Muscle of leg (tissue), 16 donors: Measurements from ENCODE around the gene MGP. TPM values are rescaled to one million over a fixed set of nuclear protein-coding genes. Genes with fewer than 3 reads are reported as not detected.

Source experiments
- DNase-seq: peaks from one replicate; pipeline ENCODE4 v3.0.0; 2013
- H3K27ac ChIP-seq: one replicate; pipeline ENCODE4 v1.5.1; 2013; ENCODE audit warnings: mild to moderate bottlenecking, low read length, control low read depth
- H3K27me3 ChIP-seq: one replicate; pipeline ENCODE4 v1.6.1; 2013; ENCODE audit warnings: low read length; ENCODE audit not compliant: control insufficient read depth, insufficient read depth
- H3K36me3 ChIP-seq: one replicate; pipeline ENCODE4 v1.6.1; 2013; ENCODE audit warnings: low read length; ENCODE audit not compliant: control insufficient read depth, insufficient read depth
- H3K4me1 ChIP-seq: one replicate; pipeline ENCODE4 v1.6.1; 2013; ENCODE audit warnings: low read length; ENCODE audit not compliant: control insufficient read depth, insufficient read depth
- H3K4me3 ChIP-seq: one replicate; pipeline ENCODE4 v1.5.1; 2013; ENCODE audit warnings: low read length, control low read depth
- H3K9me3 ChIP-seq: replicated peaks from 2 replicates; pipeline ENCODE4 v1.6.1; 2013; ENCODE audit warnings: low read depth, low read length; ENCODE audit not compliant: control insufficient read depth
- WGBS: methylation state at CpG from one replicate; pipeline ENCODE4 v1.1.5; 2013; ENCODE audit warnings: missing lambda C conversion rate; ENCODE audit not compliant: insufficient coverage; 5-methylcytosine and 5-hydroxymethylcytosine counted together
- long read RNA-seq, 11 donors: transcript quantifications; one replicate each; lab custom pipeline, GENCODE V29; 2026
- polyA plus RNA-seq, 8 donors: library from polyadenylated mRNA; unstranded; fragments of 120-200 nt; gene quantifications; one replicate each; pipeline versions ENCODE4 v1.2.1 to v1.2.3, GENCODE V29; 2013; ENCODE audit warnings: inconsistent platforms in 1 of 8, low replicate concordance in 1 of 8; ENCODE audit not compliant: insufficient read length in 8 of 8, insufficient read depth in 1 of 8
- total RNA-seq: library from RNA; stranded (reverse); fragments of 120-200 nt; gene quantifications from one replicate; pipeline ENCODE4 v1.2.4, GENCODE V29; 2013

MGP gene
- total RNA-seq (500 TPM), polyA plus RNA-seq (100 to 1,000 TPM; 148 to 388 (median 243) TPM)
- long read RNA-seq, donor 1, transcript MGP-203 (4 exons, 1,405 nt): major isoform, 54 of 59 reads
- long read RNA-seq, donor 1, partial matches to known transcripts: 0 of 59 reads
- long read RNA-seq, donor 1, other reads (novel, unspliced or antisense): 5 of 59 reads
- long read RNA-seq, donor 2, transcript MGP-203 (4 exons, 1,405 nt): major isoform, 7 of 7 reads
- long read RNA-seq, donor 2, partial matches to known transcripts: 0 of 7 reads
- long read RNA-seq, donor 2, other reads (novel, unspliced or antisense): 0 of 7 reads
- long read RNA-seq, donor 3, transcript MGP-203 (4 exons, 1,405 nt): major isoform, 63 of 63 reads
- long read RNA-seq, donor 3, partial matches to known transcripts: 0 of 63 reads
- long read RNA-seq, donor 3, other reads (novel, unspliced or antisense): 0 of 63 reads
- long read RNA-seq, donor 4, transcript MGP-203 (4 exons, 1,405 nt): major isoform, 140 of 148 reads
- long read RNA-seq, donor 4, partial matches to known transcripts: 0 of 148 reads
- long read RNA-seq, donor 4, other reads (novel, unspliced or antisense): 8 of 148 reads
- long read RNA-seq, donor 5, transcript MGP-203 (4 exons, 1,405 nt): major isoform, 364 of 415 reads
- long read RNA-seq, donor 5, partial matches to known transcripts: 41 of 415 reads
- long read RNA-seq, donor 5, other reads (novel, unspliced or antisense): 10 of 415 reads
- long read RNA-seq, donor 6, transcript MGP-203 (4 exons, 1,405 nt): major isoform, 195 of 205 reads
- long read RNA-seq, donor 6, partial matches to known transcripts: 0 of 205 reads
- long read RNA-seq, donor 6, other reads (novel, unspliced or antisense): 9 of 205 reads
- long read RNA-seq, donor 7, transcript MGP-203 (4 exons, 1,405 nt): major isoform, 337 of 368 reads
- long read RNA-seq, donor 7, partial matches to known transcripts: 0 of 368 reads
- long read RNA-seq, donor 7, other reads (novel, unspliced or antisense): 30 of 368 reads
- long read RNA-seq, donor 8, transcript MGP-203 (4 exons, 1,405 nt): major isoform, 166 of 179 reads
- long read RNA-seq, donor 8, partial matches to known transcripts: 7 of 179 reads
- long read RNA-seq, donor 8, other reads (novel, unspliced or antisense): 6 of 179 reads
- long read RNA-seq, donor 9, transcript MGP-203 (4 exons, 1,405 nt): major isoform, 167 of 186 reads
- long read RNA-seq, donor 9, partial matches to known transcripts: 0 of 186 reads
- long read RNA-seq, donor 9, other reads (novel, unspliced or antisense): 19 of 186 reads
- long read RNA-seq, donor 10, transcript MGP-203 (4 exons, 1,405 nt): major isoform, 216 of 232 reads
- long read RNA-seq, donor 10, partial matches to known transcripts: 0 of 232 reads
- long read RNA-seq, donor 10, other reads (novel, unspliced or antisense): 13 of 232 reads
- long read RNA-seq, donor 11, transcript MGP-203 (4 exons, 1,405 nt): major isoform, 248 of 283 reads
- long read RNA-seq, donor 11, partial matches to known transcripts: 16 of 283 reads
- long read RNA-seq, donor 11, other reads (novel, unspliced or antisense): 17 of 283 reads

DNA sequence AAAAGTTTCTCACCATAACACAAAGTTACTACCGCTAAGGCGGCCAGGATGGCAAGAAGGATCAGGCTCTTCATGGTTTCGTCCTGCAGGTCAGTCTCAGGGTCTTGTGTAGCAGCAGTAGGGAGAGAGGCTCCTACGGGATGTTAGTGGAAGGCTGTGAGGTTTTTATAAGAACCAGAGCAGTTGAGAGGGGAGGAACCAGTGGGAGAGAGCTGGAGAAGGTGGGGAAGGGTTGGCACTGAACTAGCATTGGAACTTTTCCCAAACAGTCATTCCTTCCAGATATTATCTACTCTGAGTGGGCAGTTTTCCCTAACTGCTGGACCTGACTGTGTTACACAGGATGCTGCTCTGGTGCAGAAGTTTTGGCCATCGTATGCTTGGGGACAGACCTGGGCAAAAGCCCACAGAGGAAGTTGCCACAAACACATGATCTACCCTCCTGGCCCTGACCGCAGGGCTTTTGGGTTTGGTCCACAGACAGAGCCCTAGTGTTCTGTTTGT is at the start of gene MGP:
MGP (minus strand) TSS at position 137 of the 504 bp plus-strand sequence; CDS start at position 74, 63 bp downstream.
- Histone ChIP-seq H3K27ac (peak within 1 kb of the TSS; percentile 91), H3K36me3 (no peaks in the 10 kb centered on the region), H3K4me3 (peak within 1 kb of the TSS; percentile 37), H3K4me1 (peaks cover 15% of the 10 kb centered on the region), H3K27me3 (no peaks in the 10 kb centered on the region), H3K9me3 (no peaks in the 10 kb centered on the region)
- DNase-seq: peak; percentile 95
- WGBS: 29% methylated on average over 3 of the region's 6 CpGs

GRCh38 chr12:14935031-14935430 is 49.4 kb upstream of the MGP start:
- no peaks in the 10 kb centered on the region for H3K36me3 ChIP-seq
- H3K4me3 ChIP-seq: no peak overlapping the region
- no peak for DNase-seq
- H3K27ac ChIP-seq: no peak overlapping the region
- no peaks in the 10 kb centered on the region for H3K27me3 ChIP-seq
- no peaks in the 10 kb centered on the region for H3K4me1 ChIP-seq
- whole genome bisulfite sequencing: 40% methylated on average over 1 of the region's 4 CpGs
- no peaks in the 10 kb centered on the region for H3K9me3 ChIP-seq

DNA sequence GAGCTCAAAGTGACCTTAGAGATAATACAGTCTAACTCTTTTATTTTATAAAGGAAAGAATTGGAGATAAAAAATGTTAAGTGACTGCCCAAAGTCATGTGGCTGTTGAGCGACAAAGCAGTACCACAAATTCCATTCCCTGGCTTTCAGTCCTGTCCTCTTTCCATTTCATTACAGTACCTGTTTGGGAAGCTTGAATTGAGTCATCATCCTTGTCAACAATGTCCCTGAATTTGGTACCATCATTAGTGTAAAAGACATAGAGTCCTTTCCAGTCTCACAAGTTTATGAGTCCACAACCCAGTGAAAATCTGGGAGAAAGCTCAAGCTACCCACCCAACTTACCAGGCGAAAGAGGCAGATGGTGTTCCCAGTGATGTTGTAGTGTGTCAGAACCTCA is 48.9 kb upstream of the MGP start:
- 100% methylated on average over 1 of the region's 2 CpGs for WGBS
- Histone ChIP-seq H3K27me3 (no peaks in the 10 kb centered on the region), H3K4me1 (no peaks in the 10 kb centered on the region), H3K9me3 (no peaks in the 10 kb centered on the region), H3K36me3 (no peaks in the 10 kb centered on the region), H3K4me3 (no peak overlapping the region), H3K27ac (no peak overlapping the region)
- no peak for DNase-seq

DNA sequence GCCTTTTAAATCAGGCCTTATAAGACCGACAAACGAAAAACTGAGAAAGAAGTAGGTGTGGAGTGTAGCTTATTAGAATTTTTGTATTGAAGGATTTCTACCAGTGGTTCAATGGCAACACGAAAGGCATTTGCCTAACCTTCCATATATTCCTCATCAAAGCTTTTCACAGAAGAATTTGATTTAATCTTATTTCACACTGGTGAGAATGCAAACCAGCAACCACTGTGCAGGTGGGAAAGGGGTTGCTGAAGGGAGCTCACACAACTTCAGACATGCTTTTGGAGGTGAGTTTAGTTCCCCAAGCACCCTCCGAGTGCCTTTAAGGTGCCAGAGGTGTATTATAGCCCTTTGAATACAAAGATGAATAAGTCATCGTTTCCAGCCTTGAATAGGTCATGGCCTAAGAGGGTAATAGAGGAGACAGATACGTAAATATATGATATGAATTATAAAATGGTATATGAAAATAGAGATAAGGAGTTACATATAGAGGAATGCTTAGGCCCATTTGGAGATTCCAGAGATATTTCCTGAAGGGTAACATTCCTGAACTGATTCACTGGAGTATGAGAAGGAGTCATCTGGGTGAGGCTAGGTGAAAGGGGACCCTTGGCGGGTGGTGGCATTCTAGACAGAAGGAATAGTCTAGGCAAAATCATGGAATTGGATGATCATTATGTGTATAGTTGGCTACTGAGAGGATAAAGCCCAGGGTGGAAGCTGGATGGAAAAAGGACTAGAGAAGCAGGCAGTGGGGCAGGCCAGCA is 46.3 kb upstream of the MGP start:
- WGBS: 89% methylated on average over 1 of the region's 7 CpGs
- no peaks in the 10 kb centered on the region for H3K27me3 ChIP-seq
- no peaks in the 10 kb centered on the region for H3K36me3 ChIP-seq
- no peaks in the 10 kb centered on the region for H3K9me3 ChIP-seq
- H3K27ac ChIP-seq: no peak overlapping the region
- DNase-seq: no peak
- no peak overlapping the region for H3K4me3 ChIP-seq
- no peaks in the 10 kb centered on the region for H3K4me1 ChIP-seq

- Histone ChIP-seq H3K9me3 (no peaks in the 10 kb centered on the region), H3K36me3 (no peaks in the 10 kb centered on the region), H3K27me3 (no peaks in the 10 kb centered on the region), H3K4me3 (no peak overlapping the region), H3K4me1 (no peaks in the 10 kb centered on the region), H3K27ac (no peak overlapping the region)
- WGBS: 40% methylated on average over 4 of the region's 4 CpGs
- no peak for DNase-seq
These were observed 45.7 kb upstream of the MGP start for GRCh38 chr12:14931359-14931758.

- H3K9me3 ChIP-seq: no peaks in the 10 kb centered on the region
These were observed 44.6 kb upstream of the MGP start for GRCh38 chr12:14930299-14930698.

GRCh38 chr12:14928931-14929330 is 43.3 kb upstream of the MGP start:
- Histone ChIP-seq H3K4me3 (no peak overlapping the region), H3K36me3 (no peaks in the 10 kb centered on the region), H3K27ac (peak overlapping the region; percentile 84), H3K9me3 (no peaks in the 10 kb centered on the region), H3K27me3 (no peaks in the 10 kb centered on the region), H3K4me1 (no peaks in the 10 kb centered on the region)
- 25% methylated on average over 2 of the region's 4 CpGs for WGBS
- DNase-seq: peak; percentile 85

More at GRCh38 chr12:14930299-14930698, 44.6 kb upstream of the MGP start:
- no peaks in the 10 kb centered on the region for H3K27me3 ChIP-seq
- H3K27ac ChIP-seq: no peak overlapping the region
- H3K36me3 ChIP-seq: no peaks in the 10 kb centered on the region
- H3K4me1 ChIP-seq: no peaks in the 10 kb centered on the region
- no peak overlapping the region for H3K4me3 ChIP-seq
- DNase-seq: no peak

GRCh38 chr12:14927267-14927666 is 41.6 kb upstream of the MGP start:
- no peaks in the 10 kb centered on the region for H3K4me1 ChIP-seq
- H3K27me3 ChIP-seq: no peaks in the 10 kb centered on the region
- no peaks in the 10 kb centered on the region for H3K36me3 ChIP-seq
- DNase-seq: peak; percentile 28
- WGBS: 54% methylated on average over 1 of the region's 3 CpGs
- H3K9me3 ChIP-seq: no peaks in the 10 kb centered on the region
- H3K4me3 ChIP-seq: no peak overlapping the region
- no peak overlapping the region for H3K27ac ChIP-seq

GRCh38 chr12:14924541-14924940 is 38.9 kb upstream of the MGP start:
- Histone ChIP-seq H3K27ac (no peak overlapping the region), H3K4me1 (no peaks in the 10 kb centered on the region)
- WGBS: 100% methylated on average over 1 of the region's 3 CpGs

More at GRCh38 chr12:14924541-14924940, 38.9 kb upstream of the MGP start:
- no peak for DNase-seq
- no peaks in the 10 kb centered on the region for H3K27me3 ChIP-seq
- no peaks in the 10 kb centered on the region for H3K9me3 ChIP-seq
- H3K4me3 ChIP-seq: no peak overlapping the region
- H3K36me3 ChIP-seq: no peaks in the 10 kb centered on the region
